ENCODE results near the gene UBE2QL1. TPM values are rescaled to one million over a fixed set of nuclear protein-coding genes. Genes with fewer than 3 reads are reported as not detected.
A peak's percentile ranks its signal among the peaks of the same experiment; 100 is the strongest.

UBE2QL1 gene
- total RNA-seq, 1 donor from 2014 or later: 2.9 TPM

GRCh38 chr5:6446042-6446441 is 2.6 kb upstream of the UBE2QL1 start:
- Mint-ChIP-seq H3K9me3 (ENCODE audit: low read depth) (peaks cover 7% of the 10 kb centered on the region), H3K4me3 (ENCODE audit: low read depth) (no peak overlapping the region), H3K4me1 (ENCODE audit: low read depth) (peaks cover 7% of the 10 kb centered on the region), H3K27ac (no peak overlapping the region), H3K36me3 (ENCODE audit: insufficient read depth) (no peaks in the 10 kb centered on the region), H3K27me3 (peaks cover 50% of the 10 kb centered on the region)
- no peak for TF ChIP-seq CTCF (IDR thresholded peaks at IDR 0.05; ENCODE audit: unreplicated experiment)
- DNase-seq (ENCODE audit: low spot score, unreplicated experiment): no peak

DNA sequence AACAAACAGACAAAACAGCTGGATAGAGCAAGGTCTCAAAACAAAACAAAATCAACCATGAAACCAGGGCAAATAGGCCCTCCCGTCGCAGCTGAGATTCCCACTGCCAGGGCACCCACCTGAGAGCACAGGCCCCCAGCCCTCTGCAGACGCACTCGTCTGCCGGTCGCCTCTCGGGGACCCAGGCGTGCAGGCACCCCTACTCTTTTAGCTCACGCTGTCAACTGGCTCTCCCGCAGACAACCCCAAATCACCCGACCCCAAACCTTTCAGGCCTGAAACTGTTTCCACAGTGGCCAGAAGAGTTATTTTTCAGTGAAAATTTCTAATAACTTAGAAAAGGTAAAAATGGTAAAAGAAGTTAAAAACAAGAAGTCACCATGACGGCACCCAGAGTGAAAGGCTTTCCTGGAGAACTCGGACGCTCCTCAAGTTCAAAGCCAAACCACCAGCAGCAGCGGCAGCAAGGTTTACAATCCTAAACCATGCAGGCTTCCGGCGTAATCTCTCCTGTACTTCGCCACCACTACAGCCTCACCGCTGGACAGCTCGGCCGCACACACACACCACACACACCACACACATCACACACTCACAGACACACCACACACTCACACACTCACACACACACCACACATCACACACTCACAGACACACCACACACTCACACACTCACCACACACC is 1.9 kb upstream of the UBE2QL1 start:
- peaks cover 58% of the 10 kb centered on the region for H3K27me3 Mint-ChIP-seq
- no peaks in the 10 kb centered on the region for H3K36me3 Mint-ChIP-seq (ENCODE audit: insufficient read depth)
- peak overlapping the region; percentile 49 for H3K4me3 Mint-ChIP-seq (ENCODE audit: low read depth)
- DNase-seq (ENCODE audit: low spot score, unreplicated experiment): no peak
- TF ChIP-seq CTCF (IDR thresholded peaks at IDR 0.05; ENCODE audit: unreplicated experiment): no peak
- no peak overlapping the region for H3K27ac Mint-ChIP-seq
- H3K9me3 Mint-ChIP-seq (ENCODE audit: low read depth): peaks cover 7% of the 10 kb centered on the region
- peaks cover 7% of the 10 kb centered on the region for H3K4me1 Mint-ChIP-seq (ENCODE audit: low read depth)

DNA sequence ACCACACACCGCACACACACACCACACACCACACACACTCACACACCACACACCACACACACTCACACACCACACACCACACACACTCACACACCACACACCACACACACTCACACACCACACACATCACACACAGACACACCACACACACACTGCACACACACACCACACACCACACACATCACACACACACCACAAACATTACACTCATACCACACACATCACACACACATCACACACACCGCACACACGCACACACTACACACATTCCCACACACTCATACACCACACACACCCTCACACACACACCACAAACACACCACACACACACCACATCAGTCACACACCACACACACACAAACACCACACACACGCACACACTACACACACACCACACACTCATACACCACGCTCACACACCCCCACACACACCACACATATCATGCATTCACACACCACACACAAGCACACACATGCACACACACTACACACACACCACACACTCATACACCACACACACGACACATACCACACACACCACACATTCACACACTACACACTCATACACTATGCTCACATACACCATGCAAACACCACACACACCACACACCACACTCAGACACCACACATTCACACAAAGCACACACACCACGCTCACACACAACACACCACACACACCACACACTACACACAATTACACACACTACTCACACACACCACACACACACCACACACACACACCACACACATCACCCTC is 1.1 kb upstream of the UBE2QL1 start:
- no peak overlapping the region for H3K4me3 Mint-ChIP-seq (ENCODE audit: low read depth)
- no peak for TF ChIP-seq CTCF (IDR thresholded peaks at IDR 0.05; ENCODE audit: unreplicated experiment)
- no peak overlapping the region for H3K27ac Mint-ChIP-seq
- H3K9me3 Mint-ChIP-seq (ENCODE audit: low read depth): peaks cover 5% of the 10 kb centered on the region
- DNase-seq (ENCODE audit: low spot score, unreplicated experiment): no peak
- H3K4me1 Mint-ChIP-seq (ENCODE audit: low read depth): peaks cover 7% of the 10 kb centered on the region
- no peaks in the 10 kb centered on the region for H3K36me3 Mint-ChIP-seq (ENCODE audit: insufficient read depth)
- H3K27me3 Mint-ChIP-seq: peaks cover 62% of the 10 kb centered on the region

DNA sequence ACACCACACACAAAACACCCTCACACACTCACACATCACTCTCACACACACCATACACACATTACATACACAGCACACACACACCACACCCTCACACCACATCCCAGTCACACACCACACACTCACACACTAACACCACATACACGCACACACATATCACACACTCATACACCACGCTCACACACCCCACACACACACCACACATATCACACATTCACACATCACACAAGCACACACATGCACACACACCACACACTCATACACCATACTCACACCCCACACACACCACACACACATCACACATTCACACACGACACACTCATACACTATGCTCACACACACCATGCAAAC is 543 bp upstream of the UBE2QL1 start:
- no peak overlapping the region for H3K27ac Mint-ChIP-seq
- H3K4me3 Mint-ChIP-seq (ENCODE audit: low read depth): no peak overlapping the region
- DNase-seq (ENCODE audit: low spot score, unreplicated experiment): no peak
- H3K36me3 Mint-ChIP-seq (ENCODE audit: insufficient read depth): no peaks in the 10 kb centered on the region
- H3K4me1 Mint-ChIP-seq (ENCODE audit: low read depth): peaks cover 7% of the 10 kb centered on the region
- TF ChIP-seq CTCF (IDR thresholded peaks at IDR 0.05; ENCODE audit: unreplicated experiment): no peak
- no peaks in the 10 kb centered on the region for H3K9me3 Mint-ChIP-seq (ENCODE audit: low read depth)
- peaks cover 62% of the 10 kb centered on the region for H3K27me3 Mint-ChIP-seq

DNA sequence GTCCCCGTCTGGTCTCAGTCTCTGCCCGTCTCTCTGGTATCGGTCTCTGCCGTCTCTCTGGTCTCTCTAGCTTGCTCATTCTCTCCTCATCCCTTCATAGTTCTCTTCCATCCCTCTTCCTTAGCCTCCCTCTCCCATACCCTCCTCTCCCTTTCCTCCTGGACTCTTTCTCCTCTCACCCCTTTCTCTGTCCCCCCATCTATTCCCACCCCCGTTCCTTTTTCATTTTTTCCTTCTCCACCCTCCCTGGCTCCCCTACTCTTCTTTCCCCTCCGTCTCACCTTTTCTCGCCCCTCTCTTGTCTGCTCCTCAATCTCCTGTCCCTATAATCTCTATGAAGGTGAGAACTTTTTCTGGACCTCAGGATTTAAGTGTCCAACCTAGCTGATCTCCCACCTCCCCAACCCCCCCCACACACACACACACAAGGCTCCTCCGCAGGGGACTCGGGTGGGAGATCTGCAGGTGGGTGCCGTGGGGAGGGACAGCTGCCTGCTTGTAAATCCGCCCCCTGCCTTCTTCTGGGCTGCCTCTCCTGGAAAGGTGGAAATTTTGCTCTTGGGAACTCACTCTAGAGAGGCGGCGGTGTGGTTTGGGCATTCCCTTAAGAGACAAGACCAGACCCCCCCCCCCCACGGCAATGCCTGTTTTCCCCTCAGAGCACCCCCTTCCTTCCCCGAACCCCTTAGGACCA is 953 bp downstream of the UBE2QL1 start:
- H3K27ac Mint-ChIP-seq: peak overlapping the region; percentile 60
- H3K9me3 Mint-ChIP-seq (ENCODE audit: low read depth): no peaks in the 10 kb centered on the region
- DNase-seq (ENCODE audit: low spot score, unreplicated experiment): no peak
- H3K4me3 Mint-ChIP-seq (ENCODE audit: low read depth): peak overlapping the region; percentile 77
- no peak for TF ChIP-seq CTCF (IDR thresholded peaks at IDR 0.05; ENCODE audit: unreplicated experiment)
- H3K27me3 Mint-ChIP-seq: peaks cover 61% of the 10 kb centered on the region
- H3K4me1 Mint-ChIP-seq (ENCODE audit: low read depth): peaks cover 7% of the 10 kb centered on the region
- H3K36me3 Mint-ChIP-seq (ENCODE audit: insufficient read depth): no peaks in the 10 kb centered on the region

Data from progenitor cell of endocrine pancreas (in vitro differentiated cells).